ENCODE measurements around the gene LMLN. TPM values are rescaled to one million over a fixed set of nuclear protein-coding genes. Genes with fewer than 3 reads are reported as not detected.
"Not testable (repeated sequence)": the region's sequence is repeated elsewhere in the genome, so short reads cannot be mapped to it uniquely, and the experiment has no call there.

Gene LMLN
- total RNA-seq, 1 experiment from 2014 or later = 3.2 TPM

DNA sequence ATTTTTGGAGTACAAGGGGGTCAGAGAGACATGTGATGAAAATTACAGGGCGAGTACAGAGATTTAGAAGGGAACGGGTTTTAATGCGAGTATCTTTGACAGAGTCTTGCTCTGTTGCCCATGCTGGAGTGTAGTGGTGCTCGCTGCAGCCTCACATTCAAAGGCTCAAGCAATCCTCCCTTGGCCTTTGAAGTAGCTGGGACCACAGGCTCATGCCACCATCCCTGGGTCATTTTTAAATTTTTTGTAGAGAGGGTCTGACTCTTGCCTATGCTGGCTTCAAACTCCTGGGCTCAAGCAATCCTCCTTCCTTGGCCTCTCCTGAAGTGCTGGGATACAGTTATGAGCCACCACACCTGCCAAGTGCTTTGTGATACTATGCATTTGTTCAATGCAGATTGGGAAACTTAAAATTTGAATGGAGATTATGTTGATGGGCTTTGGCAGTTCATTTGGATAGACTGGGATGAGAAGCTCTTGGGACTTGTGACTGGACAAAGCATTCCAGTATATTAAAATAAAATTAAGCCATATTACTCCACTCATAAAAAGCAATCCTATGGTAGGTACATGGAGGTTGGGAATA lies 4.0 kb upstream of the LMLN start:
- DNase-seq (ENCODE audit: extremely low read depth, low read depth) = no peak

GRCh38 chr3:197956626-197956988 lies 3.4 kb upstream of the LMLN start:
- no peak for DNase-seq (ENCODE audit: extremely low read depth, low read depth)

- no peak for DNase-seq (ENCODE audit: extremely low read depth, low read depth)
These were observed 2.3 kb upstream of the LMLN start for GRCh38 chr3:197957790-197958133.

DNA sequence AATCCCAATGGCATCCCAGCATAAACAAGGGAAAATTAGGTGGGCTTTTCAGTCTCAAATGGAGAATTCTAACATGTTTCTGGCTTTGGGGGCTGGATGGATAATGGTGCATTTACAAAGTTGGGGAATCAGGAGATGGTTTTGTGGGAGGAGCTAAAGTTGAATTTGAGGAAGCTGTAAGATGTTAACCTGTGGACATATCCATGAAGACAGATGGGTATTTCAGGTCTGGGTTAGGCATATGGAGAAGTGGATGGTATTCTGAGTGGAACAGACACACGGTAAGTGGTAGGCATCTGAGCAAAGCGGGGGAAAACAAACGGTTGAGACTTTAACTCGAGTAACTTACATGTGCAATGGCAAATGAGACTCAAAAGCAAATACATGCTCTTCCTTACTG lies 1.7 kb upstream of the LMLN start:
- DNase-seq (ENCODE audit: extremely low read depth, low read depth) = no peak

DNA sequence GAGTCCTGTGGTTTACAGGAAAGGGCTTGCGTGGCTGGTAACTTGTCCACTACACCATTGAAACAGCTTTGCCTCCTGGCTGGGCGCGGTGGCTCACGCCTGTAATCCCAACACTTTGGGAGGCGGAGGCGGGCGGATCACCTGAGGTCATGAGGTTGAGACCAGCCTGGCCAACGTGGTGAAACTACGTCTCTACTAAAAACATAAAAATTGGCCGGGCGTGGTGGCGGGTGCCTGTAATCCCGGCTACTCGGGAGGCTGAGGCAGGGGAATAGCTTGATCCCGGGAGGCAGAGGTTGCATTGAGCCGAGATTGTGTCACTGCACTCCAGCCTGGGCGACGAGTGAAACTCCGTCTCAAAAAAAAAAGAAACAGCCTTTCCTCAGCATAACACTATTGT lies 1.2 kb upstream of the LMLN start:
- DNase-seq (ENCODE audit: extremely low read depth, low read depth) = not testable (repeated sequence)

DNA sequence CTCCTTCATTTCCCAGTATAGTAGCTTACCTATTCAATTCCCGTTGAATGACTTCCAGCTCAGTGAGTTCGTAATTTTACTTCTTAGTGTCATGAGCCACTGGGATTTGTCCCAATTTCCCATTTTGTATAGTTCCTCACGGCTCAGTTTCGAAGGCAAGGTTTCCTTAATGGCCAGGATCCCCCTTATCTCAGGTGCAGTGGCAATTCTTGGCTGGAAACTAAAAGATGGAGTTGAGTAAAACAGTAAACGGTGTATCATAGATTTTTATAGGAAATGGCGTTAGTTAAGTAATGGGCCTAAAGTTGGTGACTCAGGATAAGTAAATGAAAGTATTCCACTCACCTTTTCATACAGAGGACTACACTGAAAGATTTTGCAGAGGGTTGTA lies 522 bp upstream of the LMLN start:
- DNase-seq (ENCODE audit: extremely low read depth, low read depth) = no peak

DNA sequence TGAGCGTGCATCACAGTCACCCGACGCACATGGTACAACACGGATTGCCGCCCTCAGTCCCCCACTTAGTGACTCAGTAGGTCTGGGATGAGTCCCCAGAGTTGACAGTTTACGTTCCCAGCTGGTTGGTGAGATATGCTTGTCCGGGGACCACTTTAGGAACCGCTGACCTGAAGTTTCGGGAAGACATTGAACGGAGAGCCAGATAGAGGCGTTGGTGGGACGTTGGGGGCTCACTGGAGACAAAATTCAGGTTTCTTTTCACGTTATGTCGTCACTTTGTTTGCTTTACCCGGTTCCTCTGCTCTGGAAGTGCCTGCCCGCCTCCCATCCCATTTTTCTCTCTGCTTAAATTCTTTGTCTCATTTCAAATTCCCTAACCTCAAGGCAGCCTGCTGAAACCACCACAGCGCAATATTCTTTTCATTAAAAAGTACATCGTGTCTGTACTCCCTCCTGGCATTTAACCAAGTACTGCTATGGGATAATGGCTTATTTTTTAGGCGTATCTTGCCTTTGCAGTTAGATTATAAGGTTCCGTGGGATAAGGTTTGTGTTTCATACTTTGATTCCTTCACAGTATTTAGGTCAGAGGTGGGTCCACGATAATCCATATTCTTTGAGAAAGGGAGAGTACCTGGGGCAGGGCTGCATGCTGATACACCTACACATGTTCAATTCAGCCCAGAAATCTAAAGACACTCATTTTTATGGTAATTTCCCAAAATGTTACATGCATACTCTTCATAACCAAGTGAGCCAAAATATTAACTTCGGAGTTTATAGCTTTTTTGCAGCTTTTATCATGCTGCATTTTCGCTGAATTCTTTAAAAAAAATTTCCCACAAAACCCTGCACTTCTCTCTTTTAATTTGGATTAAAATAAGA lies 921 bp downstream of the LMLN start:
- DNase-seq (ENCODE audit: extremely low read depth, low read depth) = no peak

- no peak for DNase-seq (ENCODE audit: extremely low read depth, low read depth)
These were observed 1.5 kb downstream of the LMLN start for GRCh38 chr3:197961582-197961945.

GRCh38 chr3:197963019-197963637 lies 3.1 kb downstream of the LMLN start:
- no peak for DNase-seq (ENCODE audit: extremely low read depth, low read depth)

- DNase-seq (ENCODE audit: extremely low read depth, low read depth) = not testable (repeated sequence)
These were observed 7.4 kb downstream of the LMLN start for GRCh38 chr3:197967337-197967989.

DNA sequence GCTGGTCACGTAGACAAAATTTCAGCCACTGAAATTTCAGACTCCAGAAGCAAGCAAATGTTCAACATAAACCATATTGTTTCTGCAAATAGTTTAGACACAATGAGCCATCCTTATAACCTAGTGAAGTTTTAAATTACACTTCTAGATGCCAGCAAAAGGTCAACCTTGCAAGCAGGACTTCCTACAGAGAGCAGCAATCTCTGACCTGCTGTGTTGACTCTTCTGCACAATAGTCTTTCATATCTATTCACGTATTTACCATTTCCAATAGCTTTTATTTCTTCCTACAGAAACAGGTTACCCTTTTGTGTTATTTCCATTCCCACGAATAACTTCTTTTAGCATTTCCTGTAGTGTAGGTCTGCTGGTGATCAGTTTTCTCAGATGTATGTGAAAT lies 10.6 kb downstream of the LMLN start:
- DNase-seq (ENCODE audit: extremely low read depth, low read depth) = no peak

GRCh38 chr3:197974016-197974415 lies 14.0 kb downstream of the LMLN start:
- DNase-seq (ENCODE audit: extremely low read depth, low read depth) = no peak

DNA sequence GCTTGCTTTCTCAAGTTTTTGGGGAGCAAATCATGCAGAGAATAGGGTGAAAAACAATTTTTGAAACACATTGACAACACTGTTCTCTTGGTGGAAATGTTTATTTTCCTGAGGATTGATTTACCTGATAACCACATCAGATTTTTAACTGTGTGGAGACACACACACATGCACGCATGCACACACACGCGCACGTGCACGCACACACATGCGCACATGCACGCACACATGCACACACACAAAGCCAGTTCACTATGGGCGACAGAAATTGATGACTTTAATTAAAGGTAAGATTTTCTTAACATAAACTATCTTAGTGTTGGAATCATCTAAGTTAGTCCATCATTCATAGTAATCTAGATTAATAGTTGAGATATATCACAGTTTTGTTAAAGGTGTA lies 15.3 kb downstream of the LMLN start:
- DNase-seq (ENCODE audit: extremely low read depth, low read depth) = no peak

GRCh38 chr3:197983076-197983475 lies 23.1 kb downstream of the LMLN start:
- no peak for DNase-seq (ENCODE audit: extremely low read depth, low read depth)

GRCh38 chr3:197989651-197990050 lies 29.6 kb downstream of the LMLN start:
- no peak for DNase-seq (ENCODE audit: extremely low read depth, low read depth)

DNA sequence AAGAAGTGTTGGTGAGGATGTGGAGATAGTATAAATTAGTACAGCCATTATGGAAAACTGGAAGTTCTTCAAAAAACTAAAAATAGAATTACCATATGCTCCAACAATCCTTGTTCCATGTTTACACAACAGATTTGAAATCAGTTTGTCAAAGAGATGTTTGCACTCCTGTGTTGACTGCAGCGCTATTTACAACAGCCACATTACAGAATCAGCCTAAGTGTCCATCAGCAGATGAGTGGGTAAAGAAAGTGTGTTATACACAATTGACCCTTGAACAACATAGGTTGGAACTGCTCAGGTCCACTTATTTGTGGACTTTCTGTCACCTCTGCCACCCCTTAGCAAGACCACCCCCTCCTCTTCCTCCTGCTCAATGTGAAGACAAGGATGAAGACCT lies 34.7 kb downstream of the LMLN start:
- DNase-seq (ENCODE audit: extremely low read depth, low read depth) = no peak

GRCh38 chr3:197996855-197997254 lies 36.8 kb downstream of the LMLN start:
- no peak for DNase-seq (ENCODE audit: extremely low read depth, low read depth)

- no peak for DNase-seq (ENCODE audit: extremely low read depth, low read depth)
These were observed 37.9 kb downstream of the LMLN start for GRCh38 chr3:197997936-197998335.

DNA sequence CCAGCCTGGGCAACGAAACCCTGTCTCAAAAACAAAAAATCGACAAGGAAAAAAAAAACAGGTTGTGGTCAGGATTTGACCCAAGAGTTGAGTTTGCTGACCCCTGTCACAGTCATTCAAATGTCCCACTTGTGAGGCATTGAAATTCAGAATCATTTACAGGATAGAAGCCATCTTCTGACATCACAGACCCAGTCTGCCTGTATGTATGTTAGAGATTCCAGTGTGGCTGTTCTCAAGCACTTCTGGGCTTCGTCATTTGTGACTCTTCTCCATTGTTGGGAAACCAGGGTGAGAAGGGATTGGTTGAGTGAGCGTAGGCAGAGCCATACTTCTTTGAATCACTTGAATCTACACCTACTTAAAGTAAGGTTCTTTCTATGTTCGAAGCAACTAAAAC lies 57.1 kb downstream of the LMLN start:
- DNase-seq (ENCODE audit: extremely low read depth, low read depth) = no peak

DNA sequence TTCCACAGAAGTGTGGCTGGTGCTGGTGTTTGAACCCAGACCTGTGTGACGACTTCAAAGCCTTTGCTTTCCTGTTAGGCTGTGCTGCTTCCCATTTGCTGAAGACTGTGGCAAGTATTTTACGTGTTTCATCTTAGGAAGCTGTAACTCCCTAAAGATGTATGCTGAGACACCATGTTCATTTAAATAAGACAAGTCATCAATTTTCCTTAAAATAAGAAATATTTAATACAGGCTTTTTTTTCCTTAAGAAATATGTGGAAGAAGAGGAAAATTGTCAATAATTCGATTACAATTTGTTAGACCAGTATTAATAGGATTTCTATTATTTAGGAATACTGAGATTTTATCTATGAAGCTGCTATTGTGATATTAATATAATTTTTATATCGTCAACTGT lies 58.4 kb downstream of the LMLN start:
- DNase-seq (ENCODE audit: extremely low read depth, low read depth) = no peak

DNA sequence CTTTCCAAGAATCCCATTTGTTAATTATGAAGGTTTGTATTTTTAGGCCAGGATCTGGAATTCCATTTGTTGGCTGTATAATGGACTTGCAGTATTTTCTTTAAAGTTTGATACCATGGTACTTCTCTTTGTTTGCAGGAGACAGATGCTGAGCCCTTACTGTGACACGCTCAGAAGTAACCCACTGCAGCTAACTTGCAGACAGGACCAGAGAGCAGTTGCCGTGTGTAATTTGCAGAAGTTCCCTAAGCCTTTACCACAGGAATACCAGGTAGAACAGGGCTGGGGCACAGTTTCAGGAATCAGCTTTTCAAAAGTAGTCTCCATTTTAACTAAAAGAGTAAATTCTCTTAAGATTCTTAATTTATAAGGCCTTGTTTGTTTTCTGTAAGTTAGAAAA lies 59.1 kb downstream of the LMLN start:
- no peak for DNase-seq (ENCODE audit: extremely low read depth, low read depth)

DNA sequence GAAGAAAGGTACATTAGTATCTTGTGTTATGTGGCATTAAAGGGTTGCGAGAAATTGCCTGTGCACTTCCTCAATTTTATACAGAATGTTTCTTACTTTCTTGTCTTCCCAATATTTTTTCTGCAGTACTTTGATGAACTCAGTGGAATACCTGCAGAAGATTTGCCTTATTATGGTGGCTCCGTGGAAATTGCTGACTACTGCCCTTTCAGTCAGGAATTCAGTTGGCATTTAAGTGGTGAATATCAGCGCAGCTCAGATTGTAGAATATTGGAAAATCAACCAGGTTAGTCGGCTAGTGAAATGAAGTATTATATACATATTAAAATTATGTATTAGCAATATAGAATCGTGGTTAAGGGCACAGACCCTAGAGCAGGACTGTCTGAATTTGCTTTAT lies 61.3 kb downstream of the LMLN start:
- DNase-seq (ENCODE audit: extremely low read depth, low read depth) = no peak

All from NCI-H460 (cell line).